ENCODE results near the gene PPIF.
A peak's percentile ranks its signal among the peaks of the same experiment; 100 is the strongest.

Gene PPIF

GRCh38 chr10:79345241-79346011 is 1.8 kb upstream of the PPIF start:
- Histone ChIP-seq H4K20me1 (ENCODE audit: control insufficient read depth, insufficient read depth, low read depth, low read length) (peaks cover 23% of the 10 kb centered on the region; the same call in 1 of the 2 replicates), H3K4me1 (ENCODE audit: control insufficient read depth, low read length) (peaks cover 25% of the 10 kb centered on the region), H3K27ac (ENCODE audit: low read depth, low read length) (no peak overlapping the region), H3K4me2 (ENCODE audit: low read length) (no peak overlapping the region), H3K9me2 (replicated peaks; ENCODE audit: control insufficient read depth, low read length) (no peaks in the 10 kb centered on the region), H3K36me3 (ENCODE audit: control insufficient read depth, low read length) (peaks cover 30% of the 10 kb centered on the region), H3F3A (ENCODE audit: control insufficient read depth, insufficient read depth) (no peaks in the 10 kb centered on the region), H3K27me3 (ENCODE audit: control insufficient read depth, low read length) (no peaks in the 10 kb centered on the region), H3K9me3 (ENCODE audit: control insufficient read depth, insufficient read depth, low read length) (no peaks in the 10 kb centered on the region), H3K4me3 (ENCODE audit: low read length) (no peak overlapping the region), H3K79me2 (ENCODE audit: control insufficient read depth, low read length) (peaks cover 32% of the 10 kb centered on the region)
- TF ChIP-seq EZH2phosphoT487 (IDR thresholded peaks at IDR 0.05; ENCODE audit: borderline replicate concordance, low read length) (no peak), CTCF (IDR thresholded peaks at IDR 0.05; ENCODE audit: low read depth, low read length, poor library complexity, severe bottlenecking) (no peak)

DNA sequence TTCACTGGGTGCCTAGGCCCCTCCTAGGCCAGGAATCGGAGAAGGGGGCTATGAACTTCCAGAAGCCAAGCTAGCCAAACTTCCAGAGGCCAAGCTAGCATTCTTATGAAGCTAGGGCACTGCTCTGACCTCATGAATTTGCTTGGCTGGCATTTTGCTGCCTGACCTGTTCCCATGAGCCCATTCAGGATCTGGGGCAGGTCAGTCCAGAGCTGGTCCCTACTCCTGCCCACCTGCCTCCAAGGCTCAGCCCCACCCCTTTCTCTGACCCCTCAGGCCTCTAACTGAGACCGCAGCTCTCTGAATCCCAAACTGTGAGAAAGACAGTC is 1.3 kb upstream of the PPIF start:
- TF ChIP-seq CTCF (IDR thresholded peaks at IDR 0.05; ENCODE audit: low read depth, low read length, poor library complexity, severe bottlenecking) (no peak), EZH2phosphoT487 (IDR thresholded peaks at IDR 0.05; ENCODE audit: borderline replicate concordance, low read length) (no peak)
- no peak overlapping the region for H3K4me2 ChIP-seq (ENCODE audit: low read length)
- H3K27ac ChIP-seq (ENCODE audit: low read depth, low read length): no peak overlapping the region
- peaks cover 37% of the 10 kb centered on the region for H3K79me2 ChIP-seq (ENCODE audit: control insufficient read depth, low read length)
- H4K20me1 ChIP-seq (ENCODE audit: control insufficient read depth, insufficient read depth, low read depth, low read length): peaks cover 28% of the 10 kb centered on the region; the same call in 1 of the 2 replicates
- H3K36me3 ChIP-seq (ENCODE audit: control insufficient read depth, low read length): peaks cover 35% of the 10 kb centered on the region
- no peaks in the 10 kb centered on the region for H3K27me3 ChIP-seq (ENCODE audit: control insufficient read depth, low read length)
- peaks cover 25% of the 10 kb centered on the region for H3K4me1 ChIP-seq (ENCODE audit: control insufficient read depth, low read length)
- H3F3A ChIP-seq (ENCODE audit: control insufficient read depth, insufficient read depth): no peaks in the 10 kb centered on the region
- no peaks in the 10 kb centered on the region for H3K9me2 ChIP-seq (replicated peaks; ENCODE audit: control insufficient read depth, low read length)
- no peak overlapping the region for H3K4me3 ChIP-seq (ENCODE audit: low read length)
- no peaks in the 10 kb centered on the region for H3K9me3 ChIP-seq (ENCODE audit: control insufficient read depth, insufficient read depth, low read length)

- H3K27me3 ChIP-seq (ENCODE audit: control insufficient read depth, low read length): no peaks in the 10 kb centered on the region
- no peaks in the 10 kb centered on the region for H3F3A ChIP-seq (ENCODE audit: control insufficient read depth, insufficient read depth)
- peaks cover 25% of the 10 kb centered on the region for H3K4me1 ChIP-seq (ENCODE audit: control insufficient read depth, low read length)
- H3K4me2 ChIP-seq (ENCODE audit: low read length): peak overlapping the region; percentile 80
- H3K36me3 ChIP-seq (ENCODE audit: control insufficient read depth, low read length): peaks cover 40% of the 10 kb centered on the region
- H3K79me2 ChIP-seq (ENCODE audit: control insufficient read depth, low read length): peaks cover 38% of the 10 kb centered on the region
- H3K9me2 ChIP-seq (replicated peaks; ENCODE audit: control insufficient read depth, low read length): no peaks in the 10 kb centered on the region
- H4K20me1 ChIP-seq (ENCODE audit: control insufficient read depth, insufficient read depth, low read depth, low read length): peaks cover 28% of the 10 kb centered on the region; the same call in 1 of the 2 replicates
- peak overlapping the region; percentile 70 for H3K27ac ChIP-seq (ENCODE audit: low read depth, low read length)
- no peak for TF ChIP-seq EZH2phosphoT487 (IDR thresholded peaks at IDR 0.05; ENCODE audit: borderline replicate concordance, low read length)
- no peak for TF ChIP-seq CTCF (IDR thresholded peaks at IDR 0.05; ENCODE audit: low read depth, low read length, poor library complexity, severe bottlenecking)
- peak overlapping the region; percentile 90 for H3K4me3 ChIP-seq (ENCODE audit: low read length)
- H3K9me3 ChIP-seq (ENCODE audit: control insufficient read depth, insufficient read depth, low read length): no peaks in the 10 kb centered on the region
Measured at GRCh38 chr10:79346388-79347225, 662 bp upstream of the PPIF start.
